SH-SY5Y (cell line): ENCODE results near the gene RBM8A.

Experiments
- GATA2 ChIP-seq: IDR thresholded peaks from 2 replicates; pipeline ENCODE4 v1.6.1; 2011; ENCODE audit warnings: mild to moderate bottlenecking, low read depth, low read length
- GATA3 ChIP-seq: IDR thresholded peaks from 2 replicates; pipeline ENCODE4 v1.6.1; 2011; ENCODE audit warnings: low read depth, mild to moderate bottlenecking, low read length, moderate library complexity

GRCh38 chr1:145926686-145927062, 610 bp downstream of the RBM8A start:
- TF ChIP-seq GATA2 (no peak), GATA3 (no peak)
